PC-9 (cell line): Measurements from ENCODE around the gene CXorf66. TPM values are rescaled to one million over a fixed set of nuclear protein-coding genes. Genes with fewer than 3 reads are reported as not detected.

Source experiments
- BruUV-seq: library from RNA; stranded (reverse); fragments of 400-500 nt; replicated peaks from 2 replicates; lab custom pipeline; 2021; lab: Mats Ljungman, UMichigan
- CTCF ChIA-PET: fragments of 300-600 bp; sonication (Branson Sonifier 250); formaldehyde crosslinking; loops from one replicate; lab custom pipeline; 2022; ENCODE audit warnings: antibody characterized with exemption; lab: Charles Lee
- POLR2A ChIA-PET: fragments of 300-600 bp; sonication (Branson Sonifier 250); formaldehyde crosslinking; loops from one replicate; lab custom pipeline; 2022; ENCODE audit warnings: antibody characterized with exemption; ENCODE audit not compliant: unreplicated experiment; lab: Charles Lee
- DNase-seq, 2 experiments: peaks; one replicate each; pipeline versions ENCODE4 v3.0.0 to v3.0.0-alpha.2; 2015 to 2022; ENCODE audit warnings: mixed read lengths in 1 of 2
- H2AFZ ChIP-seq: fragments of 200-600 bp; sonication (generic); 2 replicates; pipeline ENCODE4 v1.8.1; 2017; ENCODE audit warnings: antibody characterized with exemption
- H3F3A ChIP-seq: fragments of 200-600 bp; sonication (generic); 2 replicates; pipeline ENCODE4 v1.8.1; 2017; ENCODE audit warnings: antibody characterized with exemption, mild to moderate bottlenecking, low read depth; ENCODE audit not compliant: insufficient read depth
- H3K27ac ChIP-seq: fragments of 200-600 bp; sonication (generic); 2 replicates; pipeline ENCODE4 v1.6.1; 2016; ENCODE audit warnings: mixed run types
- H3K27me3 ChIP-seq: fragments of 200-600 bp; sonication (generic); 2 replicates; pipeline ENCODE4 v1.6.1; 2016; ENCODE audit warnings: low read depth, mixed run types; ENCODE audit not compliant: insufficient read depth
- H3K36me3 ChIP-seq: fragments of 200-600 bp; sonication (generic); 2 replicates; pipeline ENCODE4 v1.6.1; 2016; ENCODE audit warnings: low read depth, mixed run types
- H3K4me1 ChIP-seq: fragments of 200-600 bp; sonication (generic); replicated peaks from 2 replicates; pipeline ENCODE4 v1.6.1; 2016; ENCODE audit warnings: mixed run types; ENCODE audit not compliant: insufficient read depth
- H3K4me2 ChIP-seq: fragments of 200-600 bp; sonication (generic); 2 replicates; pipeline ENCODE4 v1.6.1; 2017; ENCODE audit warnings: mixed run types
- H3K4me3 ChIP-seq: fragments of 200-600 bp; sonication (generic); 2 replicates; pipeline ENCODE4 v1.6.1; 2016; ENCODE audit warnings: mixed run types
- H3K79me2 ChIP-seq: fragments of 200-600 bp; sonication (generic); 2 replicates; pipeline ENCODE4 v1.6.1; 2017; ENCODE audit warnings: low read depth, mixed run types
- H3K9me2 ChIP-seq: fragments of 200-600 bp; sonication (generic); 2 replicates; pipeline ENCODE4 v1.8.1; 2017; ENCODE audit warnings: mild to moderate bottlenecking; ENCODE audit not compliant: insufficient read depth
- H3K9me3 ChIP-seq: fragments of 200-600 bp; sonication (generic); 2 replicates; pipeline ENCODE4 v1.8.1; 2016; ENCODE audit warnings: low read depth; ENCODE audit not compliant: insufficient read depth
- H4K20me1 ChIP-seq: fragments of 200-600 bp; sonication (generic); 2 replicates; pipeline ENCODE4 v1.8.1; 2017; ENCODE audit not compliant: insufficient read depth
- CTCF ChIP-seq: fragments of 200-600 bp; sonication (generic); conservative IDR thresholded peaks from 2 replicates; pipeline ENCODE4 v1.6.1; 2017; ENCODE audit warnings: mixed run types, antibody characterized with exemption, mild to moderate bottlenecking, moderate library complexity
- EZH2 ChIP-seq: fragments of 200-600 bp; sonication (generic); IDR thresholded peaks from 2 replicates; pipeline ENCODE4 v1.8.0; 2017; ENCODE audit warnings: antibody characterized with exemption, low read depth
- intact Hi-C: fragments of 100-400 bp; cut with micrococcal nuclease; formaldehyde crosslinking; loops from one replicate; pipeline ENCODE4 v1.10.0; 2022; ENCODE audit not compliant: unreplicated experiment
- total RNA-seq: library from RNA; stranded (reverse); gene quantifications from 2 replicates; pipeline ENCODE4 v1.2.3, GENCODE V29; 2021

The CXorf66 gene
- total RNA-seq, 1 experiment from 2014 or later, result not detected

DNA sequence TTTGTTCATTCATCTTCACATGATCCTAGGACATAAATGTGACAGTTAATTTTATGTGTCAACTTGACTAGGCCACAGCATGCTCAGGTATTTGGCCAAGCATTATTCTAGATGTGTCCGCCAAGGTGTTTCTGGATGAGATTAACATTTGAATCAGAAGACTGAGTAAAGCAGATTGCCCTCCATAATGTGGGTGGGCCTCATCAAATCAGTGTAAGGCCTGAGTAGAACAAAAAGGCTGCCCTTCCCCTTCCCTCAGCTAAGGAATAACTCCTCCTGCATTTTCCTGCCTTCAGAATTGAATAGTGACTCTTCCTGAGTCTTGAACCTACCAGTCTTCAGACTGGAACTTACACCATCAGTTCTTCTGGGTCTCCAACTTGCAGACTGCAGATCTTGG, 50.9 kb downstream of the CXorf66 start:
- H2AFZ ChIP-seq, result no peak overlapping the region
- POLR2A ChIA-PET, result no interaction called here
- BruUV-seq, result no TSS peak

DNA sequence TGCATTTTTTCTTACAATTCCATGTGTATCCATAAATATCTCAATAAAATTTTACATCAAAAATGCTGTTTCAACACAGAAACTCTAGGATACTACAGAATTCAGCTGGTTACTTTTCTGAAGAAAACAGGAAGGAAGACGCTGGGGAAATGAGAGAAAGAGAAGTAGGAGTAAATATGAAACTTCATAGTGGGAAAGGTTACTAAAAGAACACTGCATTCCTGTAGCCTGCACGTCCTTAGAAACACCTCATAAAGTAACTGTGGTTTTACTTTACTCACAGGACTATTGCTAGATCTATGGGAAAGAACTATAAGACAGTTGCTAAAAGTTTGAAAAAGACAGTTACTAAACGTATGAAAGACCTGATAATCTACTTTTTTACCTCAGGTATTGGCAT, 55.6 kb downstream of the CXorf66 start:
- ChIA-PET CTCF (no interaction called here), POLR2A (no interaction called here)
- Histone ChIP-seq H2AFZ (no peak overlapping the region), H3K27me3 (no peaks in the 10 kb centered on the region), H3K36me3 (no peaks in the 10 kb centered on the region), H3K9me2 (no peaks in the 10 kb centered on the region), H3K9me3 (no peaks in the 10 kb centered on the region), H3K4me3 (no peak overlapping the region), H3K79me2 (no peaks in the 10 kb centered on the region), H3K27ac (no peak overlapping the region), H3K4me2 (no peak overlapping the region), H3F3A (no peaks in the 10 kb centered on the region), H3K4me1 (no peaks in the 10 kb centered on the region), H4K20me1 (no peaks in the 10 kb centered on the region)
- no peak for DNase-seq
- no TSS peak for BruUV-seq
- intact Hi-C loops, result no loop called here
- no peak for TF ChIP-seq EZH2
- TF ChIP-seq CTCF, result no peak

More for the DNA sequence above, 50.9 kb downstream of the CXorf66 start:
- H4K20me1 ChIP-seq, result no peaks in the 10 kb centered on the region
- no peaks in the 10 kb centered on the region for H3K4me1 ChIP-seq
- no peak overlapping the region for H3K4me3 ChIP-seq
- H3K4me2 ChIP-seq, result no peak overlapping the region
- no peak overlapping the region for H3K27ac ChIP-seq
- CTCF ChIA-PET, result no interaction called here
- no peaks in the 10 kb centered on the region for H3K79me2 ChIP-seq
- DNase-seq, result no peak
- intact Hi-C loops, result no loop called here
- H3F3A ChIP-seq, result no peaks in the 10 kb centered on the region
- no peaks in the 10 kb centered on the region for H3K9me2 ChIP-seq
- no peaks in the 10 kb centered on the region for H3K9me3 ChIP-seq
- H3K27me3 ChIP-seq, result no peaks in the 10 kb centered on the region
- TF ChIP-seq CTCF (no peak), EZH2 (no peak)
- no peaks in the 10 kb centered on the region for H3K36me3 ChIP-seq

DNA sequence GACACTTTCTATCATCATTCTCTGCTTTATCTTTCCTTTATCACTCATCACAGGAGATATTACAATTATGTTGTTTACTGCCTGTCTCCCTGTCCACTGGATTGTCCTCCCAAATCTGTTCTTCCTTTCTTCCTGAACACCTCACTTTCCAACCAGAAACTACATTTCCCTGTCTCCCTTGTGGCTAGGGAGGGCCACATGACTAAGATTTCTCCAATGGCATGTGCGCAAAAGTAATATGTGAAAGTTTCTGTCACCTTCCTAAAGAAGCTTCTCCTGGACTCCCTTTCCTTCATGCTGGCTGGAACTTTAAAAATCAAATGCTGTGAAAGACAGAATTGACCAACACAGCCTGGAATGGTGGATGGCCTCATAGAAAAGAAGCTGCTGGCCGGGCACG, 58.2 kb downstream of the CXorf66 start:
- intact Hi-C loops, result no loop called here
- Histone ChIP-seq H3K9me3 (no peaks in the 10 kb centered on the region), H3F3A (no peaks in the 10 kb centered on the region), H2AFZ (no peak overlapping the region), H3K4me3 (no peak overlapping the region), H3K9me2 (no peaks in the 10 kb centered on the region), H3K36me3 (no peaks in the 10 kb centered on the region), H4K20me1 (no peaks in the 10 kb centered on the region), H3K4me2 (no peak overlapping the region), H3K27me3 (no peaks in the 10 kb centered on the region), H3K27ac (no peak overlapping the region), H3K79me2 (no peaks in the 10 kb centered on the region), H3K4me1 (no peaks in the 10 kb centered on the region)
- BruUV-seq, result no TSS peak
- TF ChIP-seq EZH2, result no peak
- no peak for TF ChIP-seq CTCF
- no peak for DNase-seq
- ChIA-PET POLR2A (no interaction called here), CTCF (no interaction called here)
